GM12878 (cell line): Measurements from ENCODE around the gene SUMF2.

Experiments used
- EZH2 ChIP-seq: IDR thresholded peaks from 2 replicates; pipeline ENCODE4 v1.6.1; 2012; ENCODE audit warnings: low read depth, mild to moderate bottlenecking, control low read depth, inconsistent platforms, low read length, borderline replicate concordance; ENCODE audit not compliant: control insufficient read depth
- GABPA ChIP-seq: IDR thresholded peaks from 2 replicates; pipeline ENCODE4 v1.6.1; 2014; ENCODE audit warnings: antibody characterized with exemption, low read depth, mild to moderate bottlenecking, inconsistent platforms
- HCFC1 ChIP-seq: fragments of 150-350 bp; IDR thresholded peaks from 2 replicates; pipeline ENCODE4 v1.6.1; 2014; ENCODE audit warnings: low read length
- POLR2AphosphoS5 ChIP-seq: IDR thresholded peaks from 2 replicates; pipeline ENCODE4 v1.6.1; 2011; ENCODE audit warnings: mild to moderate bottlenecking, low read length, inconsistent platforms
- TF ChIP-seq, protein P1 (sequence below), 3 experiments: IDR thresholded peaks in 2 of 3; conservative IDR thresholded peaks in 1 of 3; 2 replicates each; pipeline ENCODE4 v1.5.1; 2011; ENCODE audit warnings: low read depth in 3 of 3, low read length in 3 of 3, mild to moderate bottlenecking in 3 of 3, control low read depth in 2 of 3, moderate library complexity in 2 of 3, inconsistent platforms in 1 of 3, mixed read lengths in 1 of 3; ENCODE audit not compliant: control insufficient read depth in 2 of 3, insufficient read depth in 1 of 3; ENCODE audit errors: extremely low read depth in 1 of 3

DNA sequence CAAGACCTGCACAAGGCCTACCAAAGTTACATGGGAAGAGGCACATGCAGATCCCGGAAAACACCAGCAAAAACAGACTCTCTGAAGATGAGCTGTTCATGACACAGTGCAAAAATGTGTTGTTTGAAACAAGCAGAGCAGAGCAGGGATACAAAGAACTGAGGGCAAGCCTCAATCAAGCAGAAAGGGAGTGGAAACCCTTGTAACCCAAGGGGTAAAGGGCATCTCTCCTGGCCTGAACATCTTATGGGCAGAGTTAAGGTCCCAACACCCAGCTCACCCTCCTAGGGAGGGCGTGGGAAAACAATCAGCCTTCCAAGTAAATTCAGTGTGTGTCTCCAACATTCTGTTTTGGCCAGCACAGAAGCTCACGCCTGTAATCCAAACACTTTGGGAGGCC, 23.4 kb upstream of the SUMF2 start:
- TF ChIP-seq POLR2AphosphoS5 (no peak), EZH2 (no peak), GABPA (no peak), HCFC1 (no peak)
- TF ChIP-seq, protein P1, sequence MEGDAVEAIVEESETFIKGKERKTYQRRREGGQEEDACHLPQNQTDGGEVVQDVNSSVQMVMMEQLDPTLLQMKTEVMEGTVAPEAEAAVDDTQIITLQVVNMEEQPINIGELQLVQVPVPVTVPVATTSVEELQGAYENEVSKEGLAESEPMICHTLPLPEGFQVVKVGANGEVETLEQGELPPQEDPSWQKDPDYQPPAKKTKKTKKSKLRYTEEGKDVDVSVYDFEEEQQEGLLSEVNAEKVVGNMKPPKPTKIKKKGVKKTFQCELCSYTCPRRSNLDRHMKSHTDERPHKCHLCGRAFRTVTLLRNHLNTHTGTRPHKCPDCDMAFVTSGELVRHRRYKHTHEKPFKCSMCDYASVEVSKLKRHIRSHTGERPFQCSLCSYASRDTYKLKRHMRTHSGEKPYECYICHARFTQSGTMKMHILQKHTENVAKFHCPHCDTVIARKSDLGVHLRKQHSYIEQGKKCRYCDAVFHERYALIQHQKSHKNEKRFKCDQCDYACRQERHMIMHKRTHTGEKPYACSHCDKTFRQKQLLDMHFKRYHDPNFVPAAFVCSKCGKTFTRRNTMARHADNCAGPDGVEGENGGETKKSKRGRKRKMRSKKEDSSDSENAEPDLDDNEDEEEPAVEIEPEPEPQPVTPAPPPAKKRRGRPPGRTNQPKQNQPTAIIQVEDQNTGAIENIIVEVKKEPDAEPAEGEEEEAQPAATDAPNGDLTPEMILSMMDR (IDR thresholded peaks at IDR 0.05 in 2 of 3, conservative IDR thresholded peaks at IDR 0.05 in 1 of 3; ENCODE audit: control insufficient read depth in 2 of 3, extremely low read depth in 1 of 3, insufficient read depth in 1 of 3, low read depth in 3 of 3, low read length in 3 of 3) = no peak
